H9 (cell line): Measurements from ENCODE around the gene UBE3C. TPM values are rescaled to one million over a fixed set of nuclear protein-coding genes. Genes with fewer than 3 reads are reported as not detected.

Experiments used
- DNase-seq: peaks from one replicate; pipeline ENCODE4 v3.0.0-alpha.2; 2017
- H2AFZ ChIP-seq: one replicate; pipeline ENCODE4 v1.6.1; 2013; ENCODE audit warnings: mild to moderate bottlenecking, low read length, control low read depth, moderate library complexity
- H2AK5ac ChIP-seq: 2 replicates; pipeline ENCODE4 v1.6.1; 2013; ENCODE audit warnings: low read length, control low read depth, mixed read lengths; ENCODE audit not compliant: insufficient read length
- H2BK120ac ChIP-seq: one replicate; pipeline ENCODE4 v1.6.1; 2013; ENCODE audit warnings: low read depth, mild to moderate bottlenecking, low read length, control low read depth, inconsistent platforms; ENCODE audit not compliant: poor library complexity, severe bottlenecking
- H2BK12ac ChIP-seq: 2 replicates; pipeline ENCODE4 v1.6.1; 2013; ENCODE audit warnings: low read length, control low read depth, mixed read lengths, low read depth; ENCODE audit not compliant: insufficient read length
- H2BK15ac ChIP-seq: 2 replicates; pipeline ENCODE4 v1.6.1; 2013; ENCODE audit warnings: low read depth, low read length, control low read depth
- H2BK20ac ChIP-seq: one replicate; pipeline ENCODE4 v1.6.1; 2013; ENCODE audit warnings: low read depth, mild to moderate bottlenecking, low read length, control low read depth, inconsistent platforms; ENCODE audit not compliant: poor library complexity, severe bottlenecking
- H2BK5ac ChIP-seq: 2 replicates; pipeline ENCODE4 v1.6.1; 2013; ENCODE audit warnings: low read length, control low read depth, mixed read lengths; ENCODE audit not compliant: insufficient read length
- H3K14ac ChIP-seq: 2 replicates; pipeline ENCODE4 v1.6.1; 2013; ENCODE audit warnings: low read length, control low read depth; ENCODE audit not compliant: insufficient read depth
- H3K18ac ChIP-seq: 2 replicates; pipeline ENCODE4 v1.6.1; 2013; ENCODE audit warnings: low read depth, mild to moderate bottlenecking, mixed read lengths, low read length, control low read depth; ENCODE audit not compliant: insufficient read length
- H3K23ac ChIP-seq: 2 replicates; pipeline ENCODE4 v1.6.1; 2013; ENCODE audit warnings: low read length, control low read depth, mixed read lengths, low read depth; ENCODE audit not compliant: insufficient read length
- H3K23me2 ChIP-seq: 2 replicates; pipeline ENCODE4 v1.6.1; 2013; ENCODE audit warnings: low read depth, mild to moderate bottlenecking, mixed read lengths, low read length, control low read depth; ENCODE audit not compliant: insufficient read length, poor library complexity, severe bottlenecking
- H3K27ac ChIP-seq: 2 replicates; pipeline ENCODE4 v1.5.1; 2013; ENCODE audit warnings: low read length, control low read depth, mixed read lengths, low read depth; ENCODE audit not compliant: insufficient read length
- H3K27me3 ChIP-seq: 2 replicates; pipeline ENCODE4 v1.6.1; 2013; ENCODE audit warnings: low read length, control low read depth, inconsistent platforms; ENCODE audit not compliant: insufficient read depth
- H3K4ac ChIP-seq: 2 replicates; pipeline ENCODE4 v1.6.1; 2013; ENCODE audit warnings: low read depth, mild to moderate bottlenecking, control low read depth, inconsistent platforms, low read length, moderate library complexity
- H3K4me1 ChIP-seq: 2 replicates; pipeline ENCODE4 v1.6.1; 2013; ENCODE audit warnings: low read length, control low read depth, inconsistent platforms; ENCODE audit not compliant: insufficient read depth
- H3K4me2 ChIP-seq: 2 replicates; pipeline ENCODE4 v1.6.1; 2013; ENCODE audit warnings: low read length, control low read depth, mixed read lengths; ENCODE audit not compliant: insufficient read length, insufficient read depth
- H3K56ac ChIP-seq: 2 replicates; pipeline ENCODE4 v1.6.1; 2013; ENCODE audit warnings: low read depth, mild to moderate bottlenecking, mixed read lengths, low read length, control low read depth; ENCODE audit not compliant: insufficient read length
- H3K79me1 ChIP-seq: 2 replicates; pipeline ENCODE4 v1.6.1; 2013; ENCODE audit warnings: low read depth, mild to moderate bottlenecking, moderate library complexity, low read length, control low read depth, inconsistent platforms; ENCODE audit not compliant: insufficient read depth, poor library complexity, severe bottlenecking
- H3K79me2 ChIP-seq: 2 replicates; pipeline ENCODE4 v1.6.1; 2013; ENCODE audit warnings: low read length, control low read depth, inconsistent platforms; ENCODE audit not compliant: insufficient read depth
- H3K9ac ChIP-seq: 2 replicates; pipeline ENCODE4 v1.6.1; 2013; ENCODE audit warnings: low read length, control low read depth, mixed read lengths; ENCODE audit not compliant: insufficient read length; ENCODE audit errors: extremely low read depth
- H3K9me3 ChIP-seq: one replicate; pipeline ENCODE4 v1.6.1; 2013; ENCODE audit warnings: low read depth, low read length, inconsistent platforms; ENCODE audit not compliant: control insufficient read depth
- H3T11ph ChIP-seq: one replicate; pipeline ENCODE4 v1.6.1; 2013; ENCODE audit warnings: mild to moderate bottlenecking, low read length, control low read depth, inconsistent platforms
- H4K20me1 ChIP-seq: one replicate; pipeline ENCODE4 v1.6.1; 2013; ENCODE audit not compliant: control insufficient read depth, insufficient read length, insufficient read depth
- H4K5ac ChIP-seq: 2 replicates; pipeline ENCODE4 v1.6.1; 2013; ENCODE audit warnings: low read depth, mild to moderate bottlenecking, mixed read lengths, low read length, control low read depth; ENCODE audit not compliant: insufficient read length
- H4K8ac ChIP-seq: replicated peaks from 2 replicates; pipeline ENCODE4 v1.6.1; 2013; ENCODE audit warnings: low read length, control low read depth, mixed read lengths, low read depth; ENCODE audit not compliant: insufficient read length
- H4K91ac ChIP-seq: 2 replicates; pipeline ENCODE4 v1.6.1; 2013; ENCODE audit warnings: low read depth, mild to moderate bottlenecking, moderate library complexity, mixed read lengths, low read length, control low read depth; ENCODE audit not compliant: insufficient read length
- H3K27ac Mint-ChIP-seq, 3 experiments: 2 replicates in 2 of 3; 3 replicates in 1 of 3; pipeline ENCODE4 v1.8.0; 2020 to 2021; ENCODE audit warnings: mixed read lengths in 3 of 3, mild to moderate bottlenecking in 1 of 3, moderate library complexity in 1 of 3
- H3K27me3 Mint-ChIP-seq: 2 replicates; pipeline ENCODE4 v1.8.0; 2021; ENCODE audit warnings: low read depth, mild to moderate bottlenecking, moderate library complexity, mixed read lengths
- H3K36me3 Mint-ChIP-seq, 3 experiments: 2 replicates in 2 of 3; 3 replicates in 1 of 3; pipeline ENCODE4 v1.8.0; 2020 to 2021; ENCODE audit warnings: low read depth in 3 of 3, mixed read lengths in 3 of 3; ENCODE audit not compliant: insufficient read depth in 1 of 3
- H3K4me1 Mint-ChIP-seq, 2 experiments: 2 replicates each; pipeline ENCODE4 v1.8.0; 2020; ENCODE audit warnings: mixed read lengths in 2 of 2
- H3K4me3 Mint-ChIP-seq, 2 experiments: 2 replicates in 1 of 2; 3 replicates in 1 of 2; pipeline ENCODE4 v1.8.0; 2020 to 2021; ENCODE audit warnings: mild to moderate bottlenecking in 2 of 2, mixed read lengths in 2 of 2, moderate library complexity in 1 of 2
- H3K9me3 Mint-ChIP-seq, 2 experiments: 2 replicates in 1 of 2; 3 replicates in 1 of 2; pipeline ENCODE4 v1.8.0; 2020; ENCODE audit warnings: mild to moderate bottlenecking in 2 of 2, mixed read lengths in 2 of 2, moderate library complexity in 1 of 2
- CTCF ChIP-seq: fragments of 200-600 bp; sonication (generic); conservative IDR thresholded peaks from 3 replicates; pipeline ENCODE4 v1.8.0; 2021; ENCODE audit warnings: antibody characterized with exemption, mild to moderate bottlenecking
- WGBS: extraction: QIAGEN DNeasy Blood & Tissue Kit; methylation state at CpG from one replicate; pipeline ENCODE4 v1.1.7; 2013; ENCODE audit warnings: missing lambda C conversion rate, low lambda C conversion rate, mixed read lengths; ENCODE audit not compliant: insufficient read length; ENCODE audit errors: extremely low coverage; 5-methylcytosine and 5-hydroxymethylcytosine counted together
- total RNA-seq: library from RNA; stranded (reverse); gene quantifications from 2 replicates; pipeline ENCODE4 v1.2.1, GENCODE V29; 2021

UBE3C gene
- total RNA-seq, 1 experiment from 2014 or later = 63.3 TPM

- H3K27ac Mint-ChIP-seq = no peak overlapping the region
- Histone ChIP-seq H2BK120ac (no peak overlapping the region), H3T11ph (no peak overlapping the region), H3K23me2 (no peaks in the 10 kb centered on the region), H3K27me3 (no peaks in the 10 kb centered on the region), H4K91ac (no peak overlapping the region), H3K9ac (no peak overlapping the region), H3K4me2 (no peak overlapping the region), H3K27ac (no peak overlapping the region), H3K14ac (no peak overlapping the region), H2BK5ac (no peak overlapping the region), H3K4ac (no peak overlapping the region), H3K79me1 (no peaks in the 10 kb centered on the region), H3K79me2 (no peaks in the 10 kb centered on the region), H3K18ac (no peak overlapping the region), H4K8ac (no peak overlapping the region), H4K20me1 (no peaks in the 10 kb centered on the region), H4K5ac (no peak overlapping the region), H2AK5ac (no peak overlapping the region), H2AFZ (no peak overlapping the region), H3K9me3 (no peaks in the 10 kb centered on the region), H2BK12ac (no peak overlapping the region), H2BK20ac (no peak overlapping the region), H2BK15ac (no peak overlapping the region), H3K4me1 (no peaks in the 10 kb centered on the region), H3K23ac (no peak overlapping the region), H3K56ac (no peak overlapping the region)
- H3K4me1 Mint-ChIP-seq = peaks cover 14 to 15% of the 10 kb centered on the region in 2 experiments
- H3K4me3 Mint-ChIP-seq = no peak overlapping the region
- TF ChIP-seq CTCF = no peak
- no CpG with 5 or more reads among the region's 12 CpGs for WGBS
- no peak for DNase-seq
- H3K36me3 Mint-ChIP-seq = peaks cover 0 to 4% (median 0%) of the 10 kb centered on the region in 3 experiments; a peak in 1 of 7 replicates
- H3K9me3 Mint-ChIP-seq = no peaks in the 10 kb centered on the region
- H3K27me3 Mint-ChIP-seq = no peaks in the 10 kb centered on the region
Measured at GRCh38 chr7:157274991-157275427, 136.3 kb downstream of the UBE3C start.
